Neuronal stem cell (in vitro differentiated cells): ENCODE data around the gene NFKBIE.

ENCODE experiments used
- DNase-seq: peaks from one replicate; pipeline ENCODE4 v3.0.0-alpha.2; 2013; ENCODE audit warnings: low spot score
- H2AFZ ChIP-seq: one replicate; pipeline ENCODE4 v1.6.1; 2013; ENCODE audit warnings: mild to moderate bottlenecking, low read length, inconsistent platforms
- H2AK5ac ChIP-seq: 2 replicates; pipeline ENCODE4 v1.6.1; 2013; ENCODE audit warnings: low read depth, mild to moderate bottlenecking, inconsistent platforms, low read length, moderate library complexity, mixed read lengths
- H2BK120ac ChIP-seq: 2 replicates; pipeline ENCODE4 v1.6.1; 2013; ENCODE audit warnings: low read depth, mild to moderate bottlenecking, inconsistent platforms, low read length, moderate library complexity, mixed read lengths
- H2BK12ac ChIP-seq: one replicate; pipeline ENCODE4 v1.6.1; 2013; ENCODE audit warnings: low read length, inconsistent platforms
- H2BK15ac ChIP-seq: 2 replicates; pipeline ENCODE4 v1.6.1; 2013; ENCODE audit warnings: mild to moderate bottlenecking, low read length, inconsistent platforms, mixed read lengths
- H2BK5ac ChIP-seq: one replicate; pipeline ENCODE4 v1.6.1; 2013; ENCODE audit warnings: inconsistent platforms, mild to moderate bottlenecking, low read length, moderate library complexity
- H3K14ac ChIP-seq: one replicate; pipeline ENCODE4 v1.6.1; 2013; ENCODE audit warnings: low read length, inconsistent platforms
- H3K18ac ChIP-seq: 2 replicates; pipeline ENCODE4 v1.6.1; 2013; ENCODE audit warnings: low read length, inconsistent platforms
- H3K23ac ChIP-seq: 2 replicates; pipeline ENCODE4 v1.6.1; 2013; ENCODE audit warnings: low read depth, mild to moderate bottlenecking, mixed read lengths, low read length, inconsistent platforms; ENCODE audit not compliant: poor library complexity
- H3K27ac ChIP-seq: replicated peaks from 3 replicates; pipeline ENCODE4 v1.5.1; 2013; ENCODE audit warnings: low read length, inconsistent platforms
- H3K27me3 ChIP-seq, 3 experiments: 2 replicates each; pipeline ENCODE4 v1.6.1; 2013; ENCODE audit warnings: low read length in 3 of 3, mild to moderate bottlenecking in 2 of 3, inconsistent platforms in 1 of 3, low read depth in 1 of 3, mixed read lengths in 1 of 3, moderate library complexity in 1 of 3; ENCODE audit not compliant: control insufficient read depth in 3 of 3, insufficient read depth in 3 of 3
- H3K36me3 ChIP-seq, 2 donors: replicated peaks in 1 of 2; 2 replicates each; pipeline ENCODE4 v1.6.1; 2013; ENCODE audit warnings: low read length in 2 of 2; ENCODE audit not compliant: control insufficient read depth in 2 of 2, insufficient read depth in 2 of 2
- H3K4ac ChIP-seq: 2 replicates; pipeline ENCODE4 v1.6.1; 2013; ENCODE audit warnings: inconsistent platforms, mild to moderate bottlenecking, low read length, moderate library complexity
- H3K4me1 ChIP-seq, 2 donors: 1 replicate in 1 of 2; 2 replicates in 1 of 2; pipeline ENCODE4 v1.6.1; 2013; ENCODE audit warnings: low read length in 2 of 2, low read depth in 1 of 2; ENCODE audit not compliant: control insufficient read depth in 2 of 2, insufficient read depth in 1 of 2
- H3K4me2 ChIP-seq: one replicate; pipeline ENCODE4 v1.6.1; 2013; ENCODE audit warnings: mild to moderate bottlenecking, low read length, inconsistent platforms; ENCODE audit not compliant: insufficient read depth, poor library complexity, severe bottlenecking
- H3K4me3 ChIP-seq, 2 donors: 2 replicates each; pipeline ENCODE4 v1.5.1; 2013; ENCODE audit warnings: low read length in 2 of 2, mild to moderate bottlenecking in 2 of 2, inconsistent platforms in 1 of 2, moderate library complexity in 1 of 2
- H3K79me1 ChIP-seq: one replicate; pipeline ENCODE4 v1.6.1; 2013; ENCODE audit warnings: low read depth, mild to moderate bottlenecking, inconsistent platforms, low read length, moderate library complexity
- H3K9ac ChIP-seq: one replicate; pipeline ENCODE4 v1.6.1; 2013; ENCODE audit warnings: mild to moderate bottlenecking, low read depth, low read length, inconsistent platforms; ENCODE audit not compliant: poor library complexity
- H3K9me3 ChIP-seq, 2 donors: replicated peaks in 1 of 2; 2 replicates each; pipeline versions ENCODE3 to v1.6.1; 2013; ENCODE audit warnings: low read length in 2 of 2, mild to moderate bottlenecking in 2 of 2, inconsistent platforms in 1 of 2, low read depth in 1 of 2, mixed read lengths in 1 of 2, moderate library complexity in 1 of 2; ENCODE audit not compliant: control insufficient read depth in 2 of 2, insufficient read depth in 1 of 2
- H4K8ac ChIP-seq: one replicate; pipeline ENCODE4 v1.6.1; 2013; ENCODE audit warnings: low read depth, mild to moderate bottlenecking, inconsistent platforms, low read length, moderate library complexity
- H4K91ac ChIP-seq: one replicate; pipeline ENCODE4 v1.6.1; 2013; ENCODE audit warnings: low read length, low read depth, mild to moderate bottlenecking, inconsistent platforms; ENCODE audit not compliant: poor library complexity
- WGBS, 2 donors: extraction: QIAGEN DNeasy Blood & Tissue Kit; methylation state at CpG; one replicate each; pipeline ENCODE4 v1.1.7; 2013; ENCODE audit warnings: missing lambda C conversion rate in 2 of 2, mixed read lengths in 1 of 2; ENCODE audit not compliant: insufficient read length in 2 of 2, insufficient replicate concordance in 1 of 2; ENCODE audit errors: extremely low coverage in 2 of 2; 5-methylcytosine and 5-hydroxymethylcytosine counted together

Gene NFKBIE

GRCh38 chr6:44275749-44276648 lies 10.6 kb upstream of the NFKBIE start:
- Histone ChIP-seq H3K14ac (peak overlapping the region; percentile 43), H2BK15ac (no peak overlapping the region), H3K18ac (peak overlapping the region; percentile 18), H3K23ac (peak overlapping the region; percentile 90), H2BK120ac (no peak overlapping the region), H3K4ac (no peak overlapping the region), H3K9ac (peak overlapping the region; percentile 66), H2AK5ac (peak overlapping the region; percentile 42), H4K8ac (no peak overlapping the region), H3K27me3 (peaks cover 0 to 3% (median 0%) of the 10 kb centered on the region in 3 experiments), H2BK5ac (no peak overlapping the region), H2BK12ac (no peak overlapping the region), H3K4me1 (peaks cover 10 to 11% of the 10 kb centered on the region in 2 donors), H3K79me1 (peaks cover 2% of the 10 kb centered on the region), H3K4me3 (no peak overlapping the region), H3K27ac (no peak overlapping the region), H4K91ac (no peak overlapping the region), H3K4me2 (no peak overlapping the region), H2AFZ (no peak overlapping the region), H3K9me3 (peaks cover 0 to 1% of the 10 kb centered on the region in 2 donors), H3K36me3 (peaks cover 2 to 20% of the 10 kb centered on the region in 2 donors)
- WGBS, 2 donors, result no CpG with 5 or more reads among the region's 109 CpGs
- no peak for DNase-seq

GRCh38 chr6:44275271-44275748 lies 10.0 kb upstream of the NFKBIE start:
- Histone ChIP-seq H3K27me3 (peaks cover 0 to 3% (median 0%) of the 10 kb centered on the region in 3 experiments), H2AFZ (no peak overlapping the region), H2BK120ac (no peak overlapping the region), H3K9me3 (no peaks in the 10 kb centered on the region), H2BK15ac (no peak overlapping the region), H4K8ac (no peak overlapping the region), H3K4me3 (no peak overlapping the region), H2BK5ac (no peak overlapping the region), H3K36me3 (peaks cover 2 to 20% of the 10 kb centered on the region in 2 donors), H2BK12ac (no peak overlapping the region), H4K91ac (no peak overlapping the region), H2AK5ac (peak overlapping the region; percentile 42), H3K18ac (peak overlapping the region; percentile 18), H3K4me2 (peak overlapping the region; percentile 3), H3K14ac (peak overlapping the region; percentile 43), H3K23ac (peak overlapping the region; percentile 90), H3K4ac (no peak overlapping the region), H3K4me1 (peaks cover 10 to 11% of the 10 kb centered on the region in 2 donors), H3K79me1 (peaks cover 2% of the 10 kb centered on the region), H3K27ac (no peak overlapping the region), H3K9ac (peak overlapping the region; percentile 15)
- DNase-seq, result no peak
- WGBS, 2 donors, result no CpG with 5 or more reads among the region's 59 CpGs

- Histone ChIP-seq H2AFZ (no peak overlapping the region), H4K8ac (no peak overlapping the region), H3K4me1 (peaks cover 24 to 25% of the 10 kb centered on the region in 2 donors), H4K91ac (no peak overlapping the region), H2BK120ac (no peak overlapping the region), H2BK12ac (no peak overlapping the region), H3K27ac (no peak overlapping the region), H2BK5ac (no peak overlapping the region), H3K4me3 (no peak overlapping the region), H3K36me3 (peaks cover 2 to 20% of the 10 kb centered on the region in 2 donors), H3K18ac (no peak overlapping the region), H3K4me2 (no peak overlapping the region), H2AK5ac (no peak overlapping the region), H3K9ac (no peak overlapping the region), H2BK15ac (no peak overlapping the region), H3K27me3 (peaks cover 0 to 3% (median 0%) of the 10 kb centered on the region in 3 experiments), H3K23ac (no peak overlapping the region), H3K9me3 (no peaks in the 10 kb centered on the region), H3K79me1 (peaks cover 2% of the 10 kb centered on the region), H3K4ac (no peak overlapping the region), H3K14ac (no peak overlapping the region)
- no peak for DNase-seq
- no CpG with 5 or more reads among the region's 1 CpG for WGBS, 2 donors
Measured at GRCh38 chr6:44273617-44274016, 8.3 kb upstream of the NFKBIE start.

GRCh38 chr6:44272999-44273566 lies 7.7 kb upstream of the NFKBIE start:
- H3K14ac ChIP-seq, result peak overlapping the region; percentile 23
- H3K79me1 ChIP-seq, result peaks cover 2% of the 10 kb centered on the region
- H4K91ac ChIP-seq, result peak overlapping the region; percentile 9
- peaks cover 2 to 20% of the 10 kb centered on the region in 2 donors for H3K36me3 ChIP-seq
- H3K23ac ChIP-seq, result peak overlapping the region; percentile 85
- no peak overlapping the region for H2BK5ac ChIP-seq
- H3K4me2 ChIP-seq, result no peak overlapping the region
- H3K27me3 ChIP-seq, result peaks cover 0 to 3% (median 0%) of the 10 kb centered on the region in 3 experiments
- peak overlapping the region; percentile 60 for H2BK12ac ChIP-seq
- no peak for DNase-seq
- H3K4me3 ChIP-seq, result no peak overlapping the region
- no peaks in the 10 kb centered on the region for H3K9me3 ChIP-seq
- peak overlapping the region; percentile 63 for H3K9ac ChIP-seq
- WGBS, 2 donors, result no CpG with 5 or more reads among the region's 23 CpGs
- peaks cover 28 to 29% of the 10 kb centered on the region in 2 donors for H3K4me1 ChIP-seq
- H2AFZ ChIP-seq, result no peak overlapping the region
- H2AK5ac ChIP-seq, result peak overlapping the region; percentile 44
- no peak overlapping the region for H4K8ac ChIP-seq
- no peak overlapping the region for H3K27ac ChIP-seq
- H3K18ac ChIP-seq, result peak overlapping the region; percentile 22
- peak overlapping the region; percentile 5 for H2BK120ac ChIP-seq
- no peak overlapping the region for H3K4ac ChIP-seq
- H2BK15ac ChIP-seq, result peak overlapping the region; percentile 80
